Nasal cavity respiratory epithelium epithelial cell of viscerocranial mucosa (primary cell): ENCODE measurements around the gene MIA3. TPM values are rescaled to one million over a fixed set of nuclear protein-coding genes. Genes with fewer than 3 reads are reported as not detected.

Source experiments
- total RNA-seq: library from RNA; depleted of rRNA; stranded (reverse); fragments of >200 nt; gene quantifications from 2 replicates; pipeline ENCODE4 v1.2.3, GENCODE V29; 2014

The MIA3 gene, protein sequence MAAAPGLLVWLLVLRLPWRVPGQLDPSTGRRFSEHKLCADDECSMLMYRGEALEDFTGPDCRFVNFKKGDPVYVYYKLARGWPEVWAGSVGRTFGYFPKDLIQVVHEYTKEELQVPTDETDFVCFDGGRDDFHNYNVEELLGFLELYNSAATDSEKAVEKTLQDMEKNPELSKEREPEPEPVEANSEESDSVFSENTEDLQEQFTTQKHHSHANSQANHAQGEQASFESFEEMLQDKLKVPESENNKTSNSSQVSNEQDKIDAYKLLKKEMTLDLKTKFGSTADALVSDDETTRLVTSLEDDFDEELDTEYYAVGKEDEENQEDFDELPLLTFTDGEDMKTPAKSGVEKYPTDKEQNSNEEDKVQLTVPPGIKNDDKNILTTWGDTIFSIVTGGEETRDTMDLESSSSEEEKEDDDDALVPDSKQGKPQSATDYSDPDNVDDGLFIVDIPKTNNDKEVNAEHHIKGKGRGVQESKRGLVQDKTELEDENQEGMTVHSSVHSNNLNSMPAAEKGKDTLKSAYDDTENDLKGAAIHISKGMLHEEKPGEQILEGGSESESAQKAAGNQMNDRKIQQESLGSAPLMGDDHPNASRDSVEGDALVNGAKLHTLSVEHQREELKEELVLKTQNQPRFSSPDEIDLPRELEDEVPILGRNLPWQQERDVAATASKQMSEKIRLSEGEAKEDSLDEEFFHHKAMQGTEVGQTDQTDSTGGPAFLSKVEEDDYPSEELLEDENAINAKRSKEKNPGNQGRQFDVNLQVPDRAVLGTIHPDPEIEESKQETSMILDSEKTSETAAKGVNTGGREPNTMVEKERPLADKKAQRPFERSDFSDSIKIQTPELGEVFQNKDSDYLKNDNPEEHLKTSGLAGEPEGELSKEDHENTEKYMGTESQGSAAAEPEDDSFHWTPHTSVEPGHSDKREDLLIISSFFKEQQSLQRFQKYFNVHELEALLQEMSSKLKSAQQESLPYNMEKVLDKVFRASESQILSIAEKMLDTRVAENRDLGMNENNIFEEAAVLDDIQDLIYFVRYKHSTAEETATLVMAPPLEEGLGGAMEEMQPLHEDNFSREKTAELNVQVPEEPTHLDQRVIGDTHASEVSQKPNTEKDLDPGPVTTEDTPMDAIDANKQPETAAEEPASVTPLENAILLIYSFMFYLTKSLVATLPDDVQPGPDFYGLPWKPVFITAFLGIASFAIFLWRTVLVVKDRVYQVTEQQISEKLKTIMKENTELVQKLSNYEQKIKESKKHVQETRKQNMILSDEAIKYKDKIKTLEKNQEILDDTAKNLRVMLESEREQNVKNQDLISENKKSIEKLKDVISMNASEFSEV (N-terminal part only)
- 48.2 and 52.0 TPM in 2 replicates for total RNA-seq

DNA sequence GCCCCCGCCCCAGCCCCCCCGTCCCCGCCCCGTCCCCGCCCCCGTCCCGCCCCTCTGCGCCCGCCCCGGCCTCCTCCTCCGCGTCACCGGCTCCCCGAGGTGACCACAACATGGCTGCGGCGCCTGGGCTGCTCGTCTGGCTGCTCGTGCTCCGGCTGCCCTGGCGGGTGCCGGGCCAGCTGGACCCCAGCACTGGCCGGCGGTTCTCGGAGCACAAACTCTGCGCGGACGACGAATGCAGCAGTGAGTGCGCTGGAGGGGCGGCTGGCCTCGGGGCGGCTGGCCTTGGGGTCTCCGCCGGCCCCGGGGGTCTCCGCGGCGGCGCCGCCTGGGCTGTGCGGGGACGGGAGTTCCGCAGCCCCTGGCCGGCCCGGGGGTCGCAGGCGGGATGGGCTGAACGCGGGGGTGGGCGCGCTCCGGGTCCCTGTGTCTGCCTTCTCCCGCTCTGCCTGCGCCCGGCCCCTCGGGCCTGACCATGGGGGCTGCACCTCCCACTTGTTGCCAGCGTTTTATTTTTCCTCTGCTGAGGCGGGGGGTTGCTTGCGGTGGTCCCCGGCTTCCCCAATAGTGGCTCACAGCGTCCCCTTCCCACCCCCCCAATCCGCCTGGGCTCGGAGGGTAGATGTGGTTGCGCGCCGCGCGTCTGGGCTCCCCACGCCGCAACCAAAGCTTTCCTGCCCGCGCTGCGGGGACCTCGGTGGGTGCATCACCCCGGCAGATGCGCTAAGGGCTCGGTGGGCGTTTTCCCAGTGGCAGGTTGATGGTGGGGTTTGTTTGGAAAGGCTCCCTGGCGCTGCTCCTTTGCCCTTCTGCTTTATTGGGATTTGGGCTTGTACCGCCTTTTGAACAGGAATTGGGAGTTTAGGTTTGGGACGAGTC lies at the start of gene MIA3:
Gene MIA3 (plus strand): TSS at position 97 of the 879 bp plus-strand sequence. CDS start 14 bp downstream, at position 111.

DNA sequence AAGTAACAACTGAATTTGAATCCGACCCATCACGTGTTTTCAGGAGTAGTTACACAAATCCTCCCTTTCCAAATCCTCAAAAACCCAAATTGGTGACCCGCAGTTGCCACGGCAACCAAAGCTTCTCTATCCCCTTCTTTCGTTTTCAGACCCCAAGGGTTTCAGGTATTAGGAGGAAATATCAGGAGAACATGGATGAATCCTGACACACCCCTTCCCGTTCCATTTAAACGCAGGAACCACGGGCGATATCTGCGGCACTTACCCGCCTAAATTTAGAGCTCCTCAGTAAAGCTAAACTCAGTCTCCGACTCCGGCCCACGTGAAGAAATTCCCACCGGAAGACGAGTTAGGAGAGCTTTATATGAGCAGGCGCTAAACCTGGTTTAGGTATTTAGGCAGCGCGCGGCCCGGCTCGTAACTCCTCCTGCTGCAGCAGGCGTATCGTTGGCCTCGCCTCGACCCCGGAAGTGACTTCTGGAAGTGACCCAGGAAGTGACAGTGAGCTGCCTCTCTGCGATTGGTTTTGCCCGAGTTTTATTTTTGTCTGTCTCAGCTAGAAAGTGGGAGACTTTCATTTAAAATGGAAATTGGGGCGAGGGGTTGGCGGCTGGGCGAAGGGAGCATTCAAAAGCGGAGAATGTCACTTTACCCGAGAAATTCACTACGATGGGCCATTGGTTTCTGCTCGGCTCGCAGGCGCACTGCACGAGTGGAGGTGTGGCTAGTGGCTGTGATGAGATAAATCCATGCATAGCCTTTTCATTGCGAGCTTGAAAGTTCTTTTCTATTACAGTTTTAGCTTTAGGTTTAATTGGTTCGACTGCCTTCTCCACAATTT lies 28.2 kb upstream of the MIA3 start, which contains the start of gene TAF1A:
Gene TAF1A (minus strand): TSS at position 472 of the 841 bp plus-strand sequence.

DNA sequence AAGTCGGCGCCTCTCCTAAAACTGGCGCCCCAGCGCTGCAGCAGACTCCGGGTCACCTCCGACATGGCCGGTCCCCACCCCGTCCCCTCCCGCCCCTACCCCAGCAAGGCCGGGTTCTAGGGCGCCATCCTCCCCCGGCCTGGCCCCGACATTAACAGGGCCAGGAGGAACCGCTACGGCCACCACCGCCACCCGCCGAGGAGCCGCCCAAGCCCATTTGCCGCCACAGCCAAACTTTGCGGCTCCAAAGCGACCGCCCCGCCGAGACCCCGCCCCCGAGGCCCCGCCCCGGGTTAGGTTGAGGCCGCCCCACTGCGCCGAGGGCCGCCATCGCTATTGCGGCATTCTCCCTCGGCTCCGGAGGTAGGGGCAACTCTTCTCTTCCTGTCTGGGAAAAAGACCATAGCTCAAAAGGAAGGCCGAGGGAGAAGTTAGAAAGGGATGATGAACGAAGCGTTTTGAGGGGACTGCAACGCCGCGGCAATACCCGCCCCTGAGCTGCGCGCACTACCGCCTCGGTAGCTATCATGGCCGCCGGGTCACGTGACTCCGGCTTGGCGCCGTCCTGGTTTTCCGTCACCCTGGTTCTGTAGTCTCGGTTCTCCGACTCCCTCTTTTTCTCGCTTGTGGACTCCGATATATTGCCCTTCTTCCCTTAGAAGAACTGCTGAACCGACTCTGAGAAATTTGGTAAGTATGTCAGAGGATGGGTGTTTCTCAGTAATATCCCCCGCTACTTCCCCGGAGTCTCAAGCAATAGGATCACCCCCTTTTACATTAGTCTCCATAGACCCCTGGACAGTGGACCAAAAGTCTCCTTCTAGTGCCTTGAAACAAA lies 94.6 kb downstream of the MIA3 start, which contains the start of the genes AIDA and BROX:
Gene AIDA (minus strand): TSS at position 239 of the 838 bp plus-strand sequence. CDS start 174 bp downstream, at position 65.
Gene BROX (plus strand): TSS at position 312 of the 838 bp plus-strand sequence. CDS start 3,136 bp downstream, outside the sequence.

Other genes starting within 250 kb of the MIA3 start
- gene HHIPL2, start 70.0 kb upstream of the MIA3 start, total RNA-seq: under 0.01 and 0.07 TPM in 2 replicates
- 11.3 and 22.6 TPM in 2 replicates for gene TAF1A, start 28.2 kb upstream of the MIA3 start, total RNA-seq
- 32.1 and 46.3 TPM in 2 replicates for gene AIDA, start 94.4 kb downstream of the MIA3 start, total RNA-seq
- gene BROX, start 94.5 kb downstream of the MIA3 start, total RNA-seq: 53.0 and 55.4 TPM in 2 replicates
- gene FAM177B, start 119.1 kb downstream of the MIA3 start, total RNA-seq: not detected in 2 replicates
- gene DISP1, start 196.9 kb downstream of the MIA3 start, total RNA-seq: 1.4 and 3.3 TPM in 2 replicates